Psoas muscle (tissue), 8 donors: ENCODE data around the gene RASSF3. TPM values are rescaled to one million over a fixed set of nuclear protein-coding genes. Genes with fewer than 3 reads are reported as not detected.
"Not testable (repeated sequence)": the region's sequence is repeated elsewhere in the genome, so short reads cannot be mapped to it uniquely, and the experiment has no call there.

Source experiments
- ATAC-seq, 4 donors: fragments of 200-7000 bp; cut with Tn5 transposase; one replicate each; pipeline ENCODE4 v1.9.1; 2020; ENCODE audit warnings: moderate library complexity in 3 of 4, mild to moderate bottlenecking in 2 of 4
- DNase-seq, 2 donors: peaks; one replicate each; pipeline ENCODE4 v3.0.0-alpha.2; 2020
- H3K27ac ChIP-seq: fragments of 200-600 bp; one replicate; pipeline ENCODE4 v1.8.0; 2022
- H3K27me3 ChIP-seq, 3 donors: fragments of 200-600 bp in 1 of 3; one replicate each; pipeline versions ENCODE4 v1.6.1 to v1.8.0; 2013 to 2022; ENCODE audit warnings: low read length in 2 of 3, mild to moderate bottlenecking in 2 of 3, moderate library complexity in 1 of 3; ENCODE audit not compliant: insufficient read depth in 3 of 3
- H3K36me3 ChIP-seq, 2 donors: fragments of 200-600 bp in 1 of 2; one replicate each; pipeline versions ENCODE4 v1.6.1 to v1.8.0; 2013 to 2022; ENCODE audit warnings: low read depth in 1 of 2, mild to moderate bottlenecking in 1 of 2, moderate library complexity in 1 of 2; ENCODE audit not compliant: insufficient read depth in 1 of 2
- H3K4me1 ChIP-seq: fragments of 200-600 bp; one replicate; pipeline ENCODE4 v1.8.0; 2022
- H3K4me3 ChIP-seq: fragments of 200-600 bp; one replicate; pipeline ENCODE4 v1.8.0; 2022; ENCODE audit warnings: mild to moderate bottlenecking
- H3K9me3 ChIP-seq: fragments of 200-600 bp; one replicate; pipeline ENCODE4 v1.8.0; 2022
- WGBS, 3 donors: extraction: QIAGEN DNeasy Blood & Tissue Kit; methylation state at CpG; one replicate each; pipeline versions ENCODE4 v1.1.6 to v1.1.7; 2013; 5-methylcytosine and 5-hydroxymethylcytosine counted together
- intact Hi-C, 2 donors: fragments of 100-400 bp; cut with DNase I; formaldehyde crosslinking; loops; one replicate each; pipeline versions ENCODE4 v1.11.0 to v1.14.2; 2022
- polyA plus RNA-seq, 3 donors: library from polyadenylated mRNA; stranded (reverse); fragments of 200-250 nt; gene quantifications; one replicate each; pipeline ENCODE4 v1.2.3, GENCODE V29; 2013
- total RNA-seq, 4 donors: library from RNA; stranded (reverse); fragmentation: NEBNext Ultra II Directional in 2 of 4; extraction: Animal tissue kit (Norgen Biotek cat#: 25700) in 2 of 4; gene quantifications; one replicate each; pipeline versions ENCODE4 v1.2.1 to v1.2.4, GENCODE V29; 2021 to 2023
- TF ChIP-seq, protein P1 (sequence below): fragments of 200-600 bp; IDR thresholded peaks from one replicate; pipeline ENCODE4 v1.8.0; 2022; ENCODE audit warnings: antibody characterized with exemption
- donor health status: healthy with polysubstance abuse.
- donor health status: DM: no; HTN: no; CAD: no; lungs with moderate emphysema.
- donor health status: Bipolar disorder and iron deficiency.
- donor health status: healthy.
- donor health status: DM: yes; HTN: yes; CAD: no.
- donor health status: DM: no; HTN: no; CAD: no.
- donor health status: DM: no; HTN: no; CAD: no.
- donor health status: DM: yes; HTN: yes; CAD: no.

Gene RASSF3
- total and polyA plus RNA-seq, 7 donors: 4.9 to 30.6 (median 14.5) TPM

DNA sequence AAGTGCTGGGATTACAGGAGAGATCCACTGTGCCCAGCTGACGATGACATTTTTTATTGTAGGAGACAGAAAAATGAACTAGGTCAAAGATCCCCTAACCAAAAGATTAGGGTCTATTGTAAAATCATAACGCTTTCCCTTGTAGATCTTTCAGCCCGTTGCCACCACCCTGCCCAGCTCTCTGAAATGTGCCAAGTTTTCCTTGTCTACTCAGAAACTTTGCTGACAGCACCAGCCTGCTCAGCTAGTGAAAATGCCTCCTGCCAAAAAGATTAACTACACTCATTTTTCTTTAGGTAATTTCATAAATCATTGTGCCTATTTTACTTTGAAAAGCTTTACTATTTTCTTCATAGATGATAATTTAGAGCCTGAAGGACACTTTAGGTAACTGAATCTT, 28.2 kb upstream of the RASSF3 start:
- intact Hi-C loops: no loop called here
- no peak overlapping the region for H3K27ac ChIP-seq
- H3K4me1 ChIP-seq: peaks cover 16% of the 10 kb centered on the region
- no peaks in the 10 kb centered on the region for H3K36me3 ChIP-seq
- no peak overlapping the region for H3K4me3 ChIP-seq
- 49 to 62% (median 56%) methylated on average over 3 of the region's 3 CpGs for WGBS, 3 donors
- H3K9me3 ChIP-seq: no peaks in the 10 kb centered on the region
- no peaks in the 10 kb centered on the region for H3K27me3 ChIP-seq
- ATAC-seq: no peak
- TF ChIP-seq, protein P1, sequence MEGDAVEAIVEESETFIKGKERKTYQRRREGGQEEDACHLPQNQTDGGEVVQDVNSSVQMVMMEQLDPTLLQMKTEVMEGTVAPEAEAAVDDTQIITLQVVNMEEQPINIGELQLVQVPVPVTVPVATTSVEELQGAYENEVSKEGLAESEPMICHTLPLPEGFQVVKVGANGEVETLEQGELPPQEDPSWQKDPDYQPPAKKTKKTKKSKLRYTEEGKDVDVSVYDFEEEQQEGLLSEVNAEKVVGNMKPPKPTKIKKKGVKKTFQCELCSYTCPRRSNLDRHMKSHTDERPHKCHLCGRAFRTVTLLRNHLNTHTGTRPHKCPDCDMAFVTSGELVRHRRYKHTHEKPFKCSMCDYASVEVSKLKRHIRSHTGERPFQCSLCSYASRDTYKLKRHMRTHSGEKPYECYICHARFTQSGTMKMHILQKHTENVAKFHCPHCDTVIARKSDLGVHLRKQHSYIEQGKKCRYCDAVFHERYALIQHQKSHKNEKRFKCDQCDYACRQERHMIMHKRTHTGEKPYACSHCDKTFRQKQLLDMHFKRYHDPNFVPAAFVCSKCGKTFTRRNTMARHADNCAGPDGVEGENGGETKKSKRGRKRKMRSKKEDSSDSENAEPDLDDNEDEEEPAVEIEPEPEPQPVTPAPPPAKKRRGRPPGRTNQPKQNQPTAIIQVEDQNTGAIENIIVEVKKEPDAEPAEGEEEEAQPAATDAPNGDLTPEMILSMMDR: no peak
- no peak for DNase-seq

DNA sequence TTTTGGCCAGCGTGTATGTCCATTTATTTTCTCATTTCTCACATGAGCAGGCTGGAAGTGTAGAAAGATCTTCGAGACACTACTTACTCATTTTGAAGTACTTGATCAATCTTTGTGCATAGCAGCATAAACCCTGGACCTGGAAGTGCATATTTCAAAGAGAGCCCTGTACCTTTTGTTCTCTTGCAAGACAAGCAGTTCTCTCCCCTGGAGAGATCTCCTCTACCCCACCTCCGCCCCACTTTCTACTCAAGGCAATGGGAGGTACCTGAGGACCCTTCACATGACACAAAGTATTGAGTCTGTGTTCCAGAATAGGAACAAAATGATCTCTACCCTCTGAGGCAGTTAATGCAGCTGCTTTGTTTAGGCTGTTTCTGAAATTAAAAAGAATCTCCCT, 27.4 kb upstream of the RASSF3 start:
- no peak overlapping the region for H3K27ac ChIP-seq
- H3K36me3 ChIP-seq: no peaks in the 10 kb centered on the region
- intact Hi-C loops: no loop called here
- no peaks in the 10 kb centered on the region for H3K9me3 ChIP-seq
- WGBS, 3 donors: 82 to 88% (median 87%) methylated on average over 3 of the region's 3 CpGs
- TF ChIP-seq, protein P1: no peak
- DNase-seq: no peak
- peaks cover 16% of the 10 kb centered on the region for H3K4me1 ChIP-seq
- ATAC-seq: no peak
- H3K27me3 ChIP-seq: no peaks in the 10 kb centered on the region
- no peak overlapping the region for H3K4me3 ChIP-seq

DNA sequence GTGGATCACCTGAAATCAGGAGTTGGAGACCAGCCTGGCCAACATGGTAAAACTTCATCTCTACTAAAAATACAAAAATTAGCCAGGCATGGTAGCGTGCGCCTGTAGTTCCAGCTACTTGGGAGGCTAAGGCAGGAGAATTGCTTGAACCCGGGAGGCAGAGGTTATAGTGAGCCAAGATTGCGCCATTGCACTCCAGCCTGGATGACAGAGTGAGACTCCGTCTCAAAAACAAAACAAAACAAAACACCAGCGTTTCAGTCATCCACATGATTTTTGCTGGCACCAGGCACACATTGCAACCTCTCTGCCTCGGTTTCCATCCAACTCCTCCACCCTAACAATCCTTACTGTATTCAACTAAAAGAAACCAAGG, 26.9 kb upstream of the RASSF3 start:
- H3K27ac ChIP-seq: peak overlapping the region; percentile 37
- peak overlapping the region; percentile 13 for H3K4me3 ChIP-seq

DNA sequence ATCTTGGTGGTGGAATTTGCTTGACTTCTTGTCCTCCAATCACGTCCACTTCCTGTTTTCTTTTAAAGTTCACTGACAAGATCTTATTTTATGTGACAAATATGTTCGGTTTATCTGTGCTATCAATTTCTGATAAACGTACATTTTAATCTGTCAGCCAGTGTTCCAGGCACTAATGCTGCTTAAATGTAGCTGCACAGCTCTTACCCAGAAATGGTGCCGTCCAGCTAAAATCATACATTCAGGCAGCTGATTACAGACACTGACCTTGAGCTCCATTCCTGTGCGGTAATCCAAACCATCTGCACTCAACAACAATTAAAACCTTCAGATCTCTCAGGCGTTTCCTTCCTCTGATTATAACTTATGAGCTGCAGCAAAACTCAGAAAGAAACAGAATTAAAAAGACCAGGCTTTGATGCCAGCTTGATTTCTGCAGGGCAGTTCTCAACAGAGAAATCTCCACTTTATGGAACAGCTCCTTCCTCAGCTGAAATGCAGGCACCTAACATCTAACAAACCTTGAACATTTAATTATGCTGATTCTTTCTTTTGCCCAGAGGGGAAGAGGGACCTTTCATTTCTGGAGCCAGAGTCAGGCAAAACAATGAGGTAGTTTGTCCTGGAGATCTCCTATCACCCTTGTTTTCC, 26.4 kb upstream of the RASSF3 start:
- 21 to 38% (median 33%) methylated on average over 6 of the region's 6 CpGs for WGBS, 3 donors
- DNase-seq: no peak
- TF ChIP-seq, protein P1: no peak
- Histone ChIP-seq H3K4me1 (peaks cover 12% of the 10 kb centered on the region), H3K4me3 (peak overlapping the region; percentile 13), H3K27ac (peak overlapping the region; percentile 37), H3K36me3 (no peaks in the 10 kb centered on the region), H3K9me3 (no peaks in the 10 kb centered on the region), H3K27me3 (no peaks in the 10 kb centered on the region)
- intact Hi-C loops: no loop called here
- ATAC-seq: no peak

More for the DNA sequence above, 26.9 kb upstream of the RASSF3 start:
- H3K36me3 ChIP-seq, H3K27me3 ChIP-seq, H3K9me3 ChIP-seq, DNase-seq, ATAC-seq, intact Hi-C loops: not testable (repeated sequence)
- 67 to 80% (median 72%) methylated on average over 7 of the region's 7 CpGs for WGBS, 3 donors
- peaks cover 15% of the 10 kb centered on the region for H3K4me1 ChIP-seq

DNA sequence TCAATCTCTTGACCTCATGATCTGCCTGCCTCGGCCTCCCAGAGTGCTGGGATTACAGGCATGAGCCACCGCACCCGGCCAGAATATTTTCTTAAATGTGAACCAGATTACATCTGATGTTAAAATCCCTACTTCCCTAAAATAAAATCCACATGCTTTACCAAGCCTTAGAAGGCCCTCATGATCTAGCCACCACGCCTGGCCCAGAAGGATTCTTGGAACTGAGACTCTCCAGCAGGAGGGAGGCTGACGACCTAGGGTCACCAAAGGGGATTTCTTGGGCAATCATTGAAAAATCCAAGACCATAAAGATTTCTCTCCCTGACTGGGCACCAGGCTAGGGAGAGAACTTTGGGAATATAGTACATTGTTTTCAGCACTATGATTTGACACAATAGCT, 25.2 kb upstream of the RASSF3 start:
- WGBS, 3 donors: 91 to 96% (median 91%) methylated on average over 5 of the region's 5 CpGs

More for the DNA sequence above, 25.2 kb upstream of the RASSF3 start:
- ATAC-seq (no peak), DNase-seq (no peak)
- peaks cover 12% of the 10 kb centered on the region for H3K4me1 ChIP-seq
- no peaks in the 10 kb centered on the region for H3K9me3 ChIP-seq
- TF ChIP-seq, protein P1: no peak
- no peaks in the 10 kb centered on the region for H3K27me3 ChIP-seq
- H3K36me3 ChIP-seq: no peaks in the 10 kb centered on the region
- intact Hi-C loops: no loop called here
- no peak overlapping the region for H3K4me3 ChIP-seq
- no peak overlapping the region for H3K27ac ChIP-seq
